Left lobe of liver (tissue), 2 donors: Measurements from ENCODE around the gene SOX12. TPM values are rescaled to one million over a fixed set of nuclear protein-coding genes. Genes with fewer than 3 reads are reported as not detected.

Experiments used
- ATAC-seq: fragments of 200-7000 bp; cut with Tn5 transposase; one replicate; pipeline ENCODE4 v1.9.1; 2020; ENCODE audit warnings: mild to moderate bottlenecking, moderate library complexity
- DNase-seq: peaks from one replicate; pipeline ENCODE4 v3.0.0-alpha.2; 2020; ENCODE audit warnings: low spot score
- total RNA-seq: library from RNA; stranded (reverse); gene quantifications from one replicate; pipeline ENCODE4 v1.2.1, GENCODE V29; 2021
- donor health status: DM: no; HTN: no; CAD: no; lungs with moderate emphysema.
- donor health status: DM: no; HTN: yes; CAD: no.

SOX12 gene
- 5.6 TPM for total RNA-seq

GRCh38 chr20:325045-325888 lies at the start of gene SOX12:
TSS of gene SOX12 (plus strand) at chr20:325552. CDS start at chr20:325925, 373 bp downstream.
- ATAC-seq (peak; percentile 73), DNase-seq (peak; percentile 98)

- ATAC-seq (no peak), DNase-seq (peak; percentile 29)
These were observed 49.6 kb upstream of the SOX12 start for GRCh38 chr20:275791-276190.

- peak; percentile 24 for DNase-seq
- no peak for ATAC-seq
These were observed 48.5 kb upstream of the SOX12 start for GRCh38 chr20:276620-277495.

GRCh38 chr20:277496-277781 lies 47.9 kb upstream of the SOX12 start:
- no peak for ATAC-seq
- no peak for DNase-seq

GRCh38 chr20:278181-278580 lies 47.2 kb upstream of the SOX12 start:
- peak; percentile 16 for DNase-seq

GRCh38 chr20:278607-279571 lies 46.5 kb upstream of the SOX12 start:
- DNase-seq (peak; percentile 38), ATAC-seq (no peak)

More at GRCh38 chr20:278181-278580, 47.2 kb upstream of the SOX12 start:
- no peak for ATAC-seq

- ATAC-seq (no peak), DNase-seq (no peak)
These were observed 41.2 kb upstream of the SOX12 start for GRCh38 chr20:284172-284571.

GRCh38 chr20:286508-286907 lies 38.8 kb upstream of the SOX12 start:
- ATAC-seq (no peak), DNase-seq (no peak)

- no peak for DNase-seq
- no peak for ATAC-seq
These were observed 36.2 kb upstream of the SOX12 start for GRCh38 chr20:288956-289692.

- ATAC-seq = no peak
- no peak for DNase-seq
These were observed 35.7 kb upstream of the SOX12 start for GRCh38 chr20:289693-290083.

GRCh38 chr20:290084-290831 lies 35.1 kb upstream of the SOX12 start, which contains the start of gene C20orf96:
TSS of gene C20orf96 (minus strand) at chr20:290750. CDS start at chr20:290610, 140 bp downstream.
- ATAC-seq (peak; percentile 99), DNase-seq (peak; percentile 92)

GRCh38 chr20:294602-295001 lies 30.8 kb upstream of the SOX12 start:
- no peak for DNase-seq
- no peak for ATAC-seq

- no peak for DNase-seq
- ATAC-seq = no peak
These were observed 29.5 kb upstream of the SOX12 start for GRCh38 chr20:295804-296203.

GRCh38 chr20:297098-297924 lies 28.0 kb upstream of the SOX12 start, which contains the start of gene ZCCHC3:
TSS of gene ZCCHC3 (plus strand) at chr20:297570. CDS start at chr20:297587, 17 bp downstream.
- peak; percentile 93 for DNase-seq
- peak; percentile 86 for ATAC-seq

GRCh38 chr20:297925-298775 lies 27.2 kb upstream of the SOX12 start:
- ATAC-seq = peak; percentile 71

GRCh38 chr20:298776-299391 lies 26.5 kb upstream of the SOX12 start:
- ATAC-seq = no peak
- DNase-seq = no peak

More at GRCh38 chr20:297925-298775, 27.2 kb upstream of the SOX12 start:
- peak; percentile 80 for DNase-seq
